SK-N-SH (cell line): ENCODE data around the gene SASH1. TPM values are rescaled to one million over a fixed set of nuclear protein-coding genes. Genes with fewer than 3 reads are reported as not detected.

Experiments used
- CTCF ChIA-PET: fragments of 300-600, 350-600 bp; formaldehyde crosslinking; extraction: SDS; loops from one replicate; lab custom pipeline; 2021; lab: Yijun Ruan, JAX
- POLR2A ChIA-PET: fragments of 350-600 bp; sonication (Branson Sonifier 250); formaldehyde crosslinking; extraction: SDS; loops from one replicate; lab custom pipeline; 2020; ENCODE audit warnings: antibody characterized with exemption, inconsistent platforms; lab: Yijun Ruan, JAX
- DNase-seq: peaks from one replicate; pipeline ENCODE4 v3.0.0; 2012
- H2AFZ ChIP-seq: fragments of 200-600 bp; sonication (generic); 2 replicates; pipeline ENCODE4 v1.8.1; 2016; ENCODE audit warnings: antibody characterized with exemption, mild to moderate bottlenecking, low read depth
- H3F3A ChIP-seq: fragments of 200-600 bp; sonication (generic); replicated peaks from 2 replicates; pipeline ENCODE3; 2016; ENCODE audit warnings: antibody characterized with exemption, mild to moderate bottlenecking; ENCODE audit not compliant: insufficient read depth
- H3K27ac ChIP-seq, 2 experiments: fragments of 200-500 bp in 1 of 2; fragments of 200-600 bp in 1 of 2; sonication (Bioruptor generic) in 1 of 2; sonication (generic), shearing (Covaris generic) in 1 of 2; 2 replicates each; pipeline versions ENCODE4 v1.5.1 to v1.6.1; 2014 to 2016; ENCODE audit warnings: low read depth in 2 of 2, inconsistent platforms in 1 of 2, low read length in 1 of 2, mild to moderate bottlenecking in 1 of 2, mixed read lengths in 1 of 2
- H3K27me3 ChIP-seq: fragments of 200-600 bp; sonication (generic), shearing (Covaris generic); 2 replicates; pipeline ENCODE4 v1.6.1; 2016; ENCODE audit warnings: mixed run types; ENCODE audit not compliant: insufficient read depth
- H3K36me3 ChIP-seq, 2 experiments: fragments of 200-500 bp in 1 of 2; fragments of 200-600 bp in 1 of 2; sonication (Bioruptor generic) in 1 of 2; sonication (generic) in 1 of 2; replicated peaks in 1 of 2; 2 replicates each; pipeline versions ENCODE3 to v1.5.1; 2014 to 2016; ENCODE audit warnings: low read length in 1 of 2, mild to moderate bottlenecking in 1 of 2; ENCODE audit not compliant: insufficient read depth in 2 of 2, control insufficient read depth in 1 of 2
- H3K4me1 ChIP-seq, 2 experiments: fragments of 200-500 bp in 1 of 2; fragments of 200-600 bp in 1 of 2; sonication (Bioruptor generic) in 1 of 2; sonication (generic), shearing (Covaris generic) in 1 of 2; 2 replicates each; pipeline versions ENCODE4 v1.5.1 to v1.6.1; 2014 to 2016; ENCODE audit warnings: low read depth in 1 of 2, low read length in 1 of 2, mixed run types in 1 of 2; ENCODE audit not compliant: insufficient read depth in 2 of 2, control insufficient read depth in 1 of 2
- H3K4me2 ChIP-seq: fragments of 200-600 bp; sonication (generic), shearing (Covaris generic); 2 replicates; pipeline ENCODE4 v1.6.1; 2017; ENCODE audit warnings: mixed run types
- H3K4me3 ChIP-seq, 2 experiments: fragments of 200-500 bp in 1 of 2; fragments of 200-600 bp in 1 of 2; sonication (Bioruptor generic) in 1 of 2; sonication (generic), shearing (Covaris generic) in 1 of 2; 2 replicates each; pipeline versions ENCODE4 v1.5.1 to v1.8.1; 2014 to 2016; ENCODE audit warnings: low read depth in 2 of 2, inconsistent platforms in 1 of 2, low read length in 1 of 2, mild to moderate bottlenecking in 1 of 2, mixed read lengths in 1 of 2, moderate library complexity in 1 of 2
- H3K79me2 ChIP-seq: fragments of 200-600 bp; sonication (generic); 2 replicates; pipeline ENCODE4 v1.8.1; 2017; ENCODE audit warnings: mild to moderate bottlenecking; ENCODE audit not compliant: insufficient read depth
- H3K9ac ChIP-seq: fragments of 200-600 bp; sonication (generic); 2 replicates; pipeline ENCODE4 v1.6.1; 2017; ENCODE audit warnings: mixed run types
- H3K9me2 ChIP-seq: fragments of 200-600 bp; sonication (generic); 2 replicates; pipeline ENCODE4 v1.6.1; 2017; ENCODE audit warnings: mixed run types
- H3K9me3 ChIP-seq: fragments of 200-600 bp; sonication (generic); 2 replicates; pipeline ENCODE4 v1.6.1; 2017; ENCODE audit warnings: mixed run types, mild to moderate bottlenecking, moderate library complexity
- H4K20me1 ChIP-seq: fragments of 200-600 bp; sonication (generic); 2 replicates; pipeline ENCODE4 v1.6.1; 2017; ENCODE audit warnings: mild to moderate bottlenecking, mixed run types; ENCODE audit not compliant: insufficient read depth
- CHD2 ChIP-seq: fragments of 150-350 bp; IDR thresholded peaks from 2 replicates; pipeline ENCODE4 v1.6.1; 2018; ENCODE audit warnings: low read length; ENCODE audit not compliant: partially characterized antibody
- ELF1 ChIP-seq: IDR thresholded peaks from 2 replicates; pipeline ENCODE4 v1.4.0; 2012
- EP300 ChIP-seq, 2 experiments: IDR thresholded peaks; 2 replicates each; pipeline versions ENCODE4 v1.4.0 to v1.6.1; 2012; ENCODE audit warnings: borderline replicate concordance in 1 of 2, low read depth in 1 of 2, low read length in 1 of 2
- EZH2phosphoT487 ChIP-seq: fragments of 200-600 bp; sonication (generic); IDR thresholded peaks from 2 replicates; pipeline ENCODE4 v1.6.1; 2017; ENCODE audit warnings: low read depth, mixed run types, mild to moderate bottlenecking, antibody characterized with exemption, moderate library complexity, borderline replicate concordance
- FOSL2 ChIP-seq: IDR thresholded peaks from 2 replicates; pipeline ENCODE4 v1.4.0; 2012; ENCODE audit warnings: low read depth, mild to moderate bottlenecking, moderate library complexity, borderline replicate concordance
- GATA2 ChIP-seq: sonication (generic); formaldehyde crosslinking; IDR thresholded peaks from 2 replicates; pipeline ENCODE4 v1.5.0; 2020; ENCODE audit warnings: mild to moderate bottlenecking, missing genetic modification reagents
- MEF2A ChIP-seq: IDR thresholded peaks from 2 replicates; pipeline ENCODE4 v1.4.0; 2012; ENCODE audit warnings: low read depth, borderline replicate concordance
- MXI1 ChIP-seq: IDR thresholded peaks from 2 replicates; pipeline ENCODE4 v1.6.1; 2012; ENCODE audit warnings: mild to moderate bottlenecking, low read depth, low read length, improper control_type of control experiment
- NFIC ChIP-seq: IDR thresholded peaks from 2 replicates; pipeline ENCODE4 v1.4.0; 2012; ENCODE audit warnings: borderline replicate concordance
- POLR2AphosphoS5 ChIP-seq: IDR thresholded peaks from 2 replicates; pipeline ENCODE4 v1.6.1; 2012; ENCODE audit warnings: low read depth, low read length
- RAD21 ChIP-seq: IDR thresholded peaks from 2 replicates; pipeline ENCODE4 v1.6.1; 2012; ENCODE audit warnings: mild to moderate bottlenecking, low read length
- RFX5 ChIP-seq: IDR thresholded peaks from 2 replicates; pipeline ENCODE4 v1.6.1; 2012; ENCODE audit warnings: mild to moderate bottlenecking, improper control_type of control experiment, low read length
- SIN3A ChIP-seq: IDR thresholded peaks from 2 replicates; pipeline ENCODE4 v1.6.1; 2012; ENCODE audit warnings: low read depth, mild to moderate bottlenecking, low read length, moderate library complexity, borderline replicate concordance
- TAF1 ChIP-seq: IDR thresholded peaks from 2 replicates; pipeline ENCODE4 v1.6.1; 2012; ENCODE audit warnings: low read depth, mild to moderate bottlenecking, low read length, moderate library complexity, borderline replicate concordance
- TCF12 ChIP-seq: IDR thresholded peaks from 2 replicates; pipeline ENCODE4 v1.4.0; 2012
- WGBS: methylation state at CpG from one replicate; pipeline ENCODE4 v1.1.6; 2017; ENCODE audit warnings: low lambda C conversion rate; 5-methylcytosine and 5-hydroxymethylcytosine counted together
- polyA plus RNA-seq, 3 experiments: library from polyadenylated mRNA; depleted of rRNA; stranded (reverse); fragments of >200 nt; gene quantifications; 2 replicates each; pipeline ENCODE4 v1.2.3, GENCODE V29; 2012
- TF ChIP-seq, protein P1 (sequence below): IDR thresholded peaks from 2 replicates; pipeline ENCODE4; 2012
- TF ChIP-seq, protein P2 (sequence below): IDR thresholded peaks from 2 replicates; pipeline ENCODE4 v1.4.0; 2012; ENCODE audit warnings: low read depth, borderline replicate concordance
- TF ChIP-seq, protein P3 (sequence below): IDR thresholded peaks from 2 replicates; pipeline ENCODE4 v1.4.0; 2012; ENCODE audit warnings: low read depth

Gene SASH1
- polyA plus RNA-seq, 1 of the 3 experiments (the other 2 are of a cell fraction), result 19.8 TPM

DNA sequence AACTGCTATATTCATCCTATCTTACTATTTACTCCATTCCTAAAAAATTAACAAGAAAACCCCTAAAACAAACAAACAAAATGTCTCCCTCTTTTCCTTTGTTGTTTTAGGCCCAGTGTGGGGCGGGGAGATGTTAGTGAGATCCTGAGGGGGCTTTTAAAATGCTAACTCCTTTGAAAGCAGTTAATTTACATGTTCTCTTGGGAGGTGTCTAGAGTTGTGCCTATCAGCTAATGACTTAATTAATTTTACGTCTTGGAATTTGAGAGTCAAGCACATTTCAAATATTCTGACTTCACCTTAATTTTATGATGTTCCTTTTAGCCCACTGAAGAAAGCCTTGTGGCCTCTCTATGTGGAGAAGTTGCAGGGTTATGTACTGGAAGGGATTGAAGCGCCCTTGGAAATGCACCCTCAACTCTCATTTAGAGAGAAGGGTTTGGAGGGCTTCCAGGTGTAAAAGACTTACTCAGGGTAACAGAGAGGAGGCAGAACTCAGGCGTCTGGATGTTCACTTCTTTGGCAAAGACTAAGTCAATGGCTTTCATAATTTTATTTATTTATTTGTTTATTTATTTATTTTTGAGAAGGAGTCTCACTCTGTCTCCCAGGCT is 4.9 kb downstream of the SASH1 start:
- CTCF ChIA-PET, result no interaction called here

DNA sequence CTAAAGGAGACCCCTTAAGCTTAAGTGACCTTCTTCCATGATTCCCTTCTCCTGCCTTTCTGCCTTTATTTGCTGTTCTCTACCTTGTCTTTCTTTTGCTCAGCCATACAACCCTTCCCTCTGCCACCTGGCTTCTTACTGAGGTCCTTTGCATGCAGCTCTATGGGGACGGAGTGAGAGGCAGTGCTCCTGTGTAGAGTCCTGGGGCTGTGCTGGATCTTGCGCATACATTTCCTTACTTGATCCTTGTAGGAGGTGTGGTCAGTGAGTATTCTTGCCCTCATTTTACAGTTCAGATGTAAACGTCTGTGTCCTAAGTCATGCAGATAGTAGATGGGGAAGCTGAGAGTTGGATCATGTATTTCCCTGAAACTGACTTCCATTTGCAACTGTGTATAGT is 5.7 kb downstream of the SASH1 start:
- Histone ChIP-seq H3K27me3 (no peaks in the 10 kb centered on the region), H3K9me3 (no peaks in the 10 kb centered on the region)
- no peak for TF ChIP-seq TAF1
- no peak for TF ChIP-seq FOSL2
- TF ChIP-seq TCF12, result no peak
- TF ChIP-seq ELF1, result no peak
- no peak for TF ChIP-seq RFX5
- no peak for TF ChIP-seq MXI1
- TF ChIP-seq POLR2AphosphoS5, result no peak
- TF ChIP-seq, protein P1, sequence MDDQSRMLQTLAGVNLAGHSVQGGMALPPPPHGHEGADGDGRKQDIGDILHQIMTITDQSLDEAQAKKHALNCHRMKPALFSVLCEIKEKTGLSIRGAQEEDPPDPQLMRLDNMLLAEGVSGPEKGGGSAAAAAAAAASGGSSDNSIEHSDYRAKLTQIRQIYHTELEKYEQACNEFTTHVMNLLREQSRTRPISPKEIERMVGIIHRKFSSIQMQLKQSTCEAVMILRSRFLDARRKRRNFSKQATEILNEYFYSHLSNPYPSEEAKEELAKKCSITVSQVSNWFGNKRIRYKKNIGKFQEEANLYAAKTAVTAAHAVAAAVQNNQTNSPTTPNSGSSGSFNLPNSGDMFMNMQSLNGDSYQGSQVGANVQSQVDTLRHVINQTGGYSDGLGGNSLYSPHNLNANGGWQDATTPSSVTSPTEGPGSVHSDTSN, result no peak
- TF ChIP-seq, protein P2, sequence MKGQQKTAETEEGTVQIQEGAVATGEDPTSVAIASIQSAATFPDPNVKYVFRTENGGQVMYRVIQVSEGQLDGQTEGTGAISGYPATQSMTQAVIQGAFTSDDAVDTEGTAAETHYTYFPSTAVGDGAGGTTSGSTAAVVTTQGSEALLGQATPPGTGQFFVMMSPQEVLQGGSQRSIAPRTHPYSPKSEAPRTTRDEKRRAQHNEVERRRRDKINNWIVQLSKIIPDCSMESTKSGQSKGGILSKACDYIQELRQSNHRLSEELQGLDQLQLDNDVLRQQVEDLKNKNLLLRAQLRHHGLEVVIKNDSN, result no peak
- no peak for TF ChIP-seq RAD21
- TF ChIP-seq, all 33 proteins: peak for 0
- WGBS, result 63% methylated on average over 3 of the region's 3 CpGs
- Histone ChIP-seq H3F3A (peaks cover 23% of the 10 kb centered on the region), H3K36me3 (no peaks in the 10 kb centered on the region), H3K4me2 (no peak overlapping the region), H2AFZ (no peak overlapping the region), H3K9ac (no peak overlapping the region), H3K27ac (no peak overlapping the region), H3K4me3 (no peak overlapping the region), H3K79me2 (peaks cover 92% of the 10 kb centered on the region), H3K9me2 (no peaks in the 10 kb centered on the region), H3K4me1 (peaks cover 0 to 9% of the 10 kb centered on the region in 2 experiments; a peak in 1 of 4 replicates), H4K20me1 (no peaks in the 10 kb centered on the region)
- POLR2A ChIA-PET, result no interaction called here
- CTCF ChIA-PET, result no interaction called here
- no peak for DNase-seq

More for the DNA sequence above, 4.9 kb downstream of the SASH1 start:
- Histone ChIP-seq H3K9me2 (no peaks in the 10 kb centered on the region), H3K36me3 (no peaks in the 10 kb centered on the region), H3F3A (peaks cover 23% of the 10 kb centered on the region), H3K4me3 (no peak overlapping the region), H3K9me3 (no peaks in the 10 kb centered on the region), H3K27me3 (no peaks in the 10 kb centered on the region), H4K20me1 (no peaks in the 10 kb centered on the region), H3K4me2 (no peak overlapping the region), H2AFZ (no peak overlapping the region), H3K27ac (no peak overlapping the region), H3K79me2 (peaks cover 90% of the 10 kb centered on the region), H3K9ac (no peak overlapping the region), H3K4me1 (peaks cover 0 to 9% of the 10 kb centered on the region in 2 experiments; a peak in 1 of 4 replicates)
- DNase-seq, result no peak
- WGBS, result 56% methylated on average over 4 of the region's 4 CpGs
- POLR2A ChIA-PET, result no interaction called here
- no peak for TF ChIP-seq TCF12
- TF ChIP-seq, protein P3, sequence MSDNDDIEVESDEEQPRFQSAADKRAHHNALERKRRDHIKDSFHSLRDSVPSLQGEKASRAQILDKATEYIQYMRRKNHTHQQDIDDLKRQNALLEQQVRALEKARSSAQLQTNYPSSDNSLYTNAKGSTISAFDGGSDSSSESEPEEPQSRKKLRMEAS, result no peak
- no peak for TF ChIP-seq MEF2A
- TF ChIP-seq NFIC, result no peak
- TF ChIP-seq EZH2phosphoT487, result no peak
- no peak for TF ChIP-seq GATA2 (CRISPR knock-in tag)
- no peak for TF ChIP-seq SIN3A
- TF ChIP-seq, protein P2, result no peak
- no peak for TF ChIP-seq CHD2
- no peak for TF ChIP-seq EP300 (IDR thresholded peaks at IDR 0.05; ENCODE audit: borderline replicate concordance in 1 of 2, low read depth in 1 of 2, low read length in 1 of 2)
- no peak for TF ChIP-seq POLR2AphosphoS5
